GM19099 (cell line): ENCODE data around the gene ZNF217.

Experiments used
- POLR2A ChIP-seq: IDR thresholded peaks from 3 replicates; pipeline ENCODE4 v1.6.1; 2011; ENCODE audit warnings: low read depth; ENCODE audit not compliant: insufficient read length; ENCODE audit errors: extremely low read depth

Gene ZNF217

DNA sequence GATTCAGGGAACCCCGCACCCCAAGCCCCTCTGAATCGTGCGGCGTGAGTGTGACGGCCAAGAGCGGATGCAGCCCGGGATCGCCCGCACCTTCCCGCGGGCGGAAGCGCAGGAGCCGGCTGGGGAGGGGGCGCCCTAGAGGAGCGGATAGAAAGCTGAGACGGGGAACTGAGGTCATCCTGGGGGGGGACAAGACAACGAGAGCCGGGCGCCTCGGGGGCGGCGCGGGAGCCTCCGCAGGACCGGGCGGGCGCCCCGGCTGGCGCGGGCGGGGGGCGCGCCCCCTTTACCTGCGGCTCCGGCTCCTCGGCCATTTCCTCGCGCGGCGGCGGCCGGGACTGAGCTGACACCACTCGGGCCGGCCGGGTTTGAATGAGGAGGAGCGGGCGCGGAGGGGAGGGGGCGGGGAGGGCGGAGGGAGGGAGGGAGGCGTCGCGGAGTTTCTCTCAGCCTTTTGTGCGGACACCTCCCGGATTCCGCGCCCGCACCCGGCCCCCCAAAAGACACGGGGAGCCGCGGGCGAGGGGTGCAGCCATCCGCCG, at the start of gene ZNF217:
ZNF217 (minus strand) TSS at position 374 of the 542 bp plus-strand sequence. CDS start 11,013 bp downstream, outside the sequence.
- peak; percentile 5 for TF ChIP-seq POLR2A

DNA sequence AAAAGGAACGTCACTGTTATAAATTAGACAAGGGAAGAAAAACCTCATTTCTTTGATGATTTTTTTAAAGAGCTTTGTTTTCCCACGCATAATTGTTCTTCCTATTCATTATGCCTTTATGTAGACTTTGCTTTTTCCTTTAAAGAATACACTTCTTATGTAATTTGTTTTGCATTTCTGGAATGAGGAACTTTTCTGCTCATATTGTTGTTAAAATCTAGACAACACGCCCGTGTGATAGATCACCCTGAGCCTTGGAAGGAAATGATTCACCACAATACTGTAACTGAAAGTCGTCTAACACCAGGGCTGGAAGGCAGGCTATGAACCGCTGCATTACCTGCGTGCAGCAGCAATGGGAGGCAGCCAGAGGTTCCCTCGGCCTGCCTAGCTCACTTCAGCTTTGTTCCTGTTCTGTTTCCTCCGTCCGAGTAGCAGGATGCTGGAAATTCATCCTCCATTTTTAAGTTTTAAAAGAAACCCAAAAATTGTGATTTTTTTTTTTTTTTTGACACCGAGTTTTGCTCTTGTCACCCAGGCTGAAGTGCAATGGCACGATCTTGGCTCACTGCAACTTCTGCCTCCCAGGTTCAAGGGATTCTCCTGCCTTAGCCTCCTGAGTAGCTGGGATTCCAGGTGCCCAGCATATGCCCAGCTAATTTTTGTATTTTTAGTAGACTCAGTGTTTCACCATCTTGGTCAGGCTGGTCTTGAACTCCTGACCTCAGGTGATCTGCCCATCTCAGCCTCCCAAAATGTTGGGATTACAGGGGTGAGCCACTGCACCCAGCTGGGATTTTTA, 49.6 kb upstream of the ZNF217 start:
- TF ChIP-seq POLR2A = peak; percentile 46

DNA sequence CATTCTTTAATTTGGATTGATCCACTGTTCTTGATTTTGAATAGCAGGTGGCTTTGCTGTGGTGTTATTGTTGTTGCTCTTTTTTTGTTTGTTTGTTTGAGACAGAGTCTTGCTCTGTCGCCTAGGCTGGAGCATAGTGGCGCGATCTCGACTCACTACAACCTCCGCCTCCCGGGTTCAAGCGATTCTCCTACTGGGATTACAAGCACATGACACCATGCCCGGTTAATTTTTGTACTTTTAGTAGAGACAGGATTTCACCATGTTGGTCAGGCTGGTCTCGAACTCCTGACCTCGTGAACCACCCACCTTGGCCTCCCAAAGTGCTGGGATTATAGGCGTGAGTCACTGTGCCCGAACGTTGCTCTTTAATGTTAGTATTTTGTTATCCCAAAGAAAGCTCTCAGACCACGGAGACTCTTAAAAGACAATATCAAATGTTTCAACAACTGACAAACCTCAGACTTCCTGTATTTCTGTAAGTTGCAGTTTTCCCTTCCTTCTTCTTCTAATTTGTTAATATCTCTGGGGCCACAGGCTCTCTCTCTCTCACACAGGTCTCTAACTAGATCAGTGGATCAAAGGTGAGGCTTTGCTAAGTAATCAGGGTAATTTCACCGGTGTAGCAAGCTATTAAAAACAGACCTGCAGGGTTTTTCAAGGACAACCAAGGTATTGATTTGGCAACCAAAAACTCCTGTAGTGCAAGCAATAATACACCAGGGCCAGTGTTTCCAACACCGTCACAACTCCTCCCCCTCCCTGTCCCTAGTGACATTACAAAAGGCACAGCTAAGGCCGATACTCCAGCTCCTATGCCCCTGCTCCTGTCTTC, 48.8 kb upstream of the ZNF217 start:
- no peak for TF ChIP-seq POLR2A

DNA sequence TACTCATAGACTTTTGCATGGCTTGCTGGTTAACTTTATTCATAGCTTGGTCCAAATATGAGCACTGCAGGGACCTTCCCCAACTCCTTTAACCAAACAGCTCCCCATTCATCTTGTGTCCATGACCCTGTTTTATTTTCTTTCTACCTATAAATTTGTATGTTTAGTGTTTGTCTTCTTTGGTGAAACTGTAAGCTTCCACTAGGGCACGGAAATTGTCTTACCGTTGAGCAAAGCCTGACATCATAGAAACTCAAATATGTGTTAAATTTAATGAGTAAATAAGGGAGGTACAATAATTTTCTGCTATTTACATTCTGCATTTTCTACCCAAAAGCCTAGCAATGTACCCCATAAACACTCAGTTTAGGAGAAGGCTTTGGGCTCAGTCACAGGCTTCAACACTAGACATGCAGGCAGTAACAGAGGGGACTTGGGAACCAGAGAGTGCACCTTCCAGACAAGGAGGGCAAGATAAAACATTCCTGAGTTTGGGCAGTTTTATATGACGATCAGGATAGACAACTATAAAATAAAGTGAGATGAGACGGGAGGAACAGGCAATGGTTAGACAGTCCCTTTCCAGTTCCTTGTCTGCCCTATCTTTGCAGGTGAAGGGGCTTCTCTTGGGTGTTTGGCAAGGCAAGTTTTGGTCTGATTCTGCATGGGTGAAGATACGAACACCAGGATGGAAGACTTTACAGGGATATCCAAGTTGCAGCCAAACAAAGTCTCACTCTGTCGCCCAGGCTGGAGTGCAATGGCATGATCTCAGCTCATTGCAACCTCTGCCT, 46.2 kb upstream of the ZNF217 start:
- TF ChIP-seq POLR2A = no peak

DNA sequence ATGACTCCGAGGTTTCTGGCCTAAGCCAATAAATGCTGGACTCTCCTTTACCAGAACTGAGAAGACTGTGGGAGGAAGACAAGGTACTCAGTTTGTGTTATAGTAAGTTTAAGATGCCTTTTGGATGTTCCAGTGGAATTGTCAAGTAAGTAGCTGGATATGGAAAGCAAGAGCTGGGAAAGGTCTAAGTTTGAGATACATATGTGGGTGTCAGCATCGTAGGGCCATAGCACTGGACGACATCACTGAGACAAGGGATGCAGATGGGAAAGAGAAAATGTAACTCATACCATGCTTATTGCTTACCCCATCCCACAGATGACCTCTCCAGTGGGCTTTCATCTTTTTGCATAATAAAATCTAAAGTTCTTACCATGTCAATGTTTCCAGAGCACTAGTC, 45.5 kb upstream of the ZNF217 start:
- no peak for TF ChIP-seq POLR2A

DNA sequence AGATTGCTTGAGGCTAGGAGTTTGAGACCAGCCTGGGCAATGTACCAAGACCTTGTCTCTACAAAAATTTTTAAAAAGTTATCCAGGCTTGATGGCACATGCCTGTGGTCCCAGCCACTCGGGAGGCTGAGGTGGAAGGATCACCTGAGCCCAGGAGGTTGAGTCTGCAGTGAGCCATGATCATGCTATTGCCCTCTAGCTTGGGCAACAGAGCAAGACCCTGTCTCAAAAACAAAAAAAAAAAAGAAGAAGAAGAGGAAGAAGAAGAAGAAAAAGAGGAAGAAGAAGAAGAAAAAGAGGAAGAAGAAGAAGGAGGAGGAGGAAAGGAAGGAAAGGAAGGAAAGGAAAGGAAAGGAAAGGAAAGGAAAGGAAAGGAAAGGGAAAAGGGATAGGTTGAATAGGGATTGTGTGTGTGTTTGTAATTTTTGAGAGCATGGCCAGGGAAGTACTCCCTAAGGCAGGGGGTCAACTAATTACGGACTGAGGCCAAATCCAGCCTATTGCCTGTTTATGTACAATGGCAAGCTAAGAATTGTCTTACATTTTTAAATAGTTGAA, 43.0 kb upstream of the ZNF217 start:
- TF ChIP-seq POLR2A = no peak

DNA sequence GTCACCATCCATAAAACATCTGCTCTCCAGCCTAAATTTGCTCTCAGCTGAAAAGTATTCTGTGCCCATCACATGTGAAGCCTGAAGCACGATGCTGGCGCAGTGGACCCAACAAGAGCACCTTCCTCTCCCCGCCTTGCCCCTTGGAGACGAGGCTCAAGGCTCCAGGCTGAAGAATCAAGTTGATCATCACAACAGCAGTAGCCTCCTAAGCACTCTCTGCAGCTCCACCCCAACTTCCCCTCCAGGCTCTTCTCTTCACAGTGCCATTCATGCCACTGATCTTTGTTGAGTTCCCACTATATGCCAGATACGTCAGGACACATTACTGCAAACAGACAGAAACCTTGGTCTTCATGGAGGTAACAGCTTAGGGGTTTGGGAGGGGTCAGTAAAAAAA, 41.6 kb upstream of the ZNF217 start:
- TF ChIP-seq POLR2A = no peak

DNA sequence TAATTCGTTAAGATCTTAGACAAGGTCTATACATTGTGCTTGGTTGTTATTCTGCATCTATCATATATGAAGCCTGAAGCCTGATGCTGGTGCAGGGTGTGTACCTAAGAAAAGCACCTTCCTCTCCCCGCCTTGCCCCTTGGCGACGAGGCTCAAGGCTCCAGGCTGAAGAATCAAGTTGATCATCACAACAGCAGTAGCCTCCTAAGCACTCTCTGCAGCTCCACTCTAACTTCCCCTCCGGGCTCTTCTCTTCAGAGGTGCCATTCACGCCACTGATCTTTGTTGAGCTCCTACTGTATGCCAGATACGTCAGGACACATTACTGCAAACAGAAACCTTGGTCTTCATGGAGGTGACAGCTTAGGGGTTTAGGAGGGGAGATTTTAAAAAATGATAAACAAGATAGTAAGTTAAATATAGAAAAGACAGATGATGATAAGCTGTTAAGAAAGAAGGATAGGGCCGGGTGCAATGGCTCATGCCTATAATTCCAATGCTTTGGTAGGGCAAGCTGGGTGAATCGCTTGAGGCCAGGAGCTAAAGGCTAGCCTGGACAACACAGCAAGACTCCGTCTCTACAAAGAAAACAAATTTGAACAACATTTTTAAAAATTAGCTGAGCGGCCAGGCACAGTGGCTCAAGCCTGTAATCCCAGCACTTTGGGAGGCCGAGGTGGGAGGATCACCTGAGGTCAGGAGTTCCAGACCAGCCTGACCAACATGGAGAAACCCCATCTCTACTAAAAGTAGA, 38.4 kb upstream of the ZNF217 start:
- no peak for TF ChIP-seq POLR2A

DNA sequence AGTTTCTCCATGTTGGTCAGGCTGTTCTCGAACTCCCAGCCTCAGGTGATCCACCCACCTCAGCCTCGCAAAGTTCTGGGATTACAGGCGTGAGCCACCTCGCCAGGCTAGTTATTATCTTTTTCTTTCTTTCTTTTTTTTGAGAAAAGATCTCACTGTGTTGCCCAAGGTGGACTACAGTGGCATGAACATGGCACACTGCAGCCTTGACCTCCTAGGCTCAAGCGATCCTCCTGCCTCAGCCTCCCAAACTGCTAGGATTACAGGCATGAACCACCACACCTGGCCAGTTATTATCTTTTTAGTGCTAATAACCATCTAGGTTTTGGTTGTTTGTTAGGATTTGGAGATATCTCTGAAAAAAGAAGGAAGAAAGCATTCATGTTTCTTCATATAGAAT, 35.8 kb upstream of the ZNF217 start:
- TF ChIP-seq POLR2A = no peak

DNA sequence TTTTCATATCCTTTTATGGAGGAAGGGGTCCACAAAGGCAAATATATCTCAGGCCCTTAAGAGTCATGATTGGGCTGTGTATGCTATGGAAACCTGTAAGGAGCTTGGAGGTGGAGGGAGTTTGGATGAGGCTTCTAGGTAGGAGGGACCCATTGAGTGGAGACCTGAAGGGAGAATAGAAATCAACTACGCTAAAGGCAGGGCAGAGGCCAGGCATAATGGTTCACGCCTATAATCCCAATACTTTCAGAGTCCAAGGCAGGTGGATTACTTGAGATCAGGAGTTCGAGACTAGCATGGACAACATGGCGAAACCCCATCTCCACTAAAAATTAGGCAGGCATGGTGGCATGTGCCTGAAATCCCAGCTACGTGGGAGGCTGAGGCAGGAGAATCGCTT, 34.4 kb upstream of the ZNF217 start:
- TF ChIP-seq POLR2A = no peak

DNA sequence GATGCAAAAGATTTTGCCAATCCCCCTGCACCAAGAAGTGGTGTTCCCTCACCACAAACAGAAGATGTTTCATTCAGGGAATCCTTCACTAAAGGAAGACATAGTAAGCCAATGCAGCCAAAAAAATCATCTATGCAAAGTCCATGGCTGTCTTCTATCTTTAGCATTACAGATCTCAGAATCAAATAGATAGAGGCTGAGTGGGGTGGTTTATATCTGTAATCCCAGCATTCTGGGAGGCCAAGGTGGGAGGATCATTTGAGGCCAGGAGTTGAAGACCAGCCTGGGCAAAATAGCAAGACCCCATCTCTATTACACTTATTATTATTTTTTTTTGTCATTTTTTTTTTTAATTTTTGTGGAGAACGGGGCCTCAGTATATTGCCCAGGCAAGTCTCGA, 32.9 kb upstream of the ZNF217 start:
- no peak for TF ChIP-seq POLR2A

DNA sequence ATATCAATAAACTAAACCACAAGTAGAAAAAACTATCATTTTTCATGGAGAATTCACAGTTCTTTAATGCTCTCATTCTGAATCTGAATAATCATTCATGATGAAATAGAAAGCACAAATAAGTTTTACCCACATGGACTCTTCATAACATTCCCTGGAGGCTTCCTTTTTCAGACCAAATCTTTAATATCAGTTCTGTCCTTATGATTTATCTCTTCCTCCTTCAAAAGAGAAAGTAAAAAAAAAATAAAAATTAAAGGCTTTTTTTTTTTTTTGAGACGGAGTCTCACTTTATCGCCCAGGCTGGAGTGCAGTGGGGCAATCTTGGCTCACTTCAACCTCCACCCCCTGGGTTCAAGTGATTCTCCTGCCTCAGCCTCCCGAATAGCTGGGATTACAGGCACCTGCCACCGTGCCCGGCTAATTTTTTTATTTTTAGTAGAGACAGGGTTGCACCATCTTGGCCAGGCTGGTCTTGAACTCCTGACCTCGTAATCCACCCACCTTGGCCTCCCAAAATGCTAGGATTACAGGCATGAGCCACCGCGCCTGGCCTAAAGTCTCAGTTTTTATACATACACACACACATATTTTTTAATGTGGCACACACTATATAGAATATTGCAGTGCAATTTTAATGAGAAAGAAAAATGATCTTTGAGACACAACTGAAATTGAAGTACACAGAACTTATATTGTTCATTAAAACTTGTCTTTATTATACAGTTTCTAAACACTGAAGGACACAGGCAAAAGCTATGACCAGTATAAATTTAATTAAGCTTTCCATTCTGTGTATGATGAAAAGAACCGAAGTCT, 31.9 kb upstream of the ZNF217 start:
- no peak for TF ChIP-seq POLR2A
